ENCODE data around the gene JMY.
"Not testable (repeated sequence)": the region's sequence is repeated elsewhere in the genome, so short reads cannot be mapped to it uniquely, and the experiment has no call there.

The JMY gene

GRCh38 chr5:79237740-79238560, 2.0 kb downstream of the JMY start:
- no peak for DNase-seq

GRCh38 chr5:79240561-79240960, 4.6 kb downstream of the JMY start:
- no peak for DNase-seq

- DNase-seq = no peak
Measured at GRCh38 chr5:79241535-79241979, 5.6 kb downstream of the JMY start.

GRCh38 chr5:79242242-79243039, 6.5 kb downstream of the JMY start:
- DNase-seq = no peak

- DNase-seq = no peak
Measured at GRCh38 chr5:79243224-79243623, 7.3 kb downstream of the JMY start.

- not testable (repeated sequence) for DNase-seq
Measured at GRCh38 chr5:79254067-79254466, 18.1 kb downstream of the JMY start.

- peak; percentile 52 for DNase-seq
Measured at GRCh38 chr5:79255786-79256557, 20.0 kb downstream of the JMY start.

GRCh38 chr5:79256563-79256962, 20.6 kb downstream of the JMY start:
- no peak for DNase-seq

GRCh38 chr5:79257314-79257713, 21.4 kb downstream of the JMY start:
- no peak for DNase-seq

- no peak for DNase-seq
Measured at GRCh38 chr5:79258801-79259200, 22.9 kb downstream of the JMY start.

GRCh38 chr5:79259383-79259782, 23.5 kb downstream of the JMY start:
- DNase-seq = no peak

- no peak for DNase-seq
Measured at GRCh38 chr5:79259810-79260209, 23.9 kb downstream of the JMY start.

- DNase-seq = no peak
Measured at GRCh38 chr5:79261897-79262296, 26.0 kb downstream of the JMY start.

- no peak for DNase-seq
Measured at GRCh38 chr5:79263290-79263689, 27.4 kb downstream of the JMY start.

- DNase-seq = no peak
Measured at GRCh38 chr5:79267180-79267579, 31.2 kb downstream of the JMY start.

- no peak for DNase-seq
Measured at GRCh38 chr5:79269733-79270166, 33.8 kb downstream of the JMY start.

- DNase-seq = no peak
Measured at GRCh38 chr5:79273341-79273740, 37.4 kb downstream of the JMY start.

- no peak for DNase-seq
Measured at GRCh38 chr5:79284846-79285245, 48.9 kb downstream of the JMY start.

- DNase-seq = no peak
Measured at GRCh38 chr5:79285285-79285684, 49.4 kb downstream of the JMY start.

GRCh38 chr5:79285833-79286232, 49.9 kb downstream of the JMY start:
- no peak for DNase-seq

- DNase-seq = no peak
Measured at GRCh38 chr5:79287380-79287779, 51.4 kb downstream of the JMY start.

- no peak for DNase-seq
Measured at GRCh38 chr5:79287907-79288306, 52.0 kb downstream of the JMY start.

- DNase-seq = no peak
Measured at GRCh38 chr5:79295029-79295428, 59.1 kb downstream of the JMY start.

All from fibroblast of skin of back (primary cell).